HFFc6 (cell line): ENCODE data around the gene KDR. TPM values are rescaled to one million over a fixed set of nuclear protein-coding genes. Genes with fewer than 3 reads are reported as not detected.

Experiments
- DNase-seq: peaks from one replicate; pipeline ENCODE4 v3.0.0-alpha.2; 2018
- H3K27ac Mint-ChIP-seq: 2 replicates; pipeline ENCODE4 v1.8.0; 2020; ENCODE audit warnings: mild to moderate bottlenecking, mixed read lengths
- H3K27me3 Mint-ChIP-seq: 2 replicates; pipeline ENCODE4 v1.8.0; 2021; ENCODE audit warnings: mild to moderate bottlenecking, moderate library complexity, mixed read lengths; ENCODE audit not compliant: insufficient read depth
- H3K36me3 Mint-ChIP-seq: 2 replicates; pipeline ENCODE4 v1.8.0; 2021; ENCODE audit warnings: low read depth, mixed read lengths
- H3K4me1 Mint-ChIP-seq: 2 replicates; pipeline ENCODE4 v1.8.0; 2020; ENCODE audit warnings: low read depth, mixed read lengths
- H3K4me3 Mint-ChIP-seq: 2 replicates; pipeline ENCODE4 v1.8.0; 2020; ENCODE audit warnings: mild to moderate bottlenecking, moderate library complexity, mixed read lengths
- H3K9me3 Mint-ChIP-seq: 2 replicates; pipeline ENCODE4 v1.8.0; 2020; ENCODE audit warnings: mild to moderate bottlenecking, mixed read lengths
- total RNA-seq, 6 experiments: library from RNA; stranded (reverse); fragmentation: NEBNext Ultra II Directional; extraction: Animal tissue kit (Norgen Biotek cat#: 25700); gene quantifications; 2 replicates in 1 of 6; 3 replicates in 5 of 6; pipeline ENCODE4 v1.2.3, GENCODE V29; 2021
- TF ChIP-seq, protein P1 (sequence below): fragments of 200-600 bp; sonication (generic); IDR thresholded peaks from 2 replicates; pipeline ENCODE4 v1.5.0; 2021; ENCODE audit warnings: antibody characterized with exemption, mild to moderate bottlenecking

The KDR gene
- total RNA-seq, 6 experiments from 2014 or later = not detected

GRCh38 chr4:55075823-55076716, 49.3 kb downstream of the KDR start:
- H3K27me3 Mint-ChIP-seq = peaks cover 5% of the 10 kb centered on the region; the same call in 1 of the 2 replicates
- no peak for DNase-seq
- H3K4me1 Mint-ChIP-seq = peaks cover 19% of the 10 kb centered on the region
- TF ChIP-seq, protein P1, sequence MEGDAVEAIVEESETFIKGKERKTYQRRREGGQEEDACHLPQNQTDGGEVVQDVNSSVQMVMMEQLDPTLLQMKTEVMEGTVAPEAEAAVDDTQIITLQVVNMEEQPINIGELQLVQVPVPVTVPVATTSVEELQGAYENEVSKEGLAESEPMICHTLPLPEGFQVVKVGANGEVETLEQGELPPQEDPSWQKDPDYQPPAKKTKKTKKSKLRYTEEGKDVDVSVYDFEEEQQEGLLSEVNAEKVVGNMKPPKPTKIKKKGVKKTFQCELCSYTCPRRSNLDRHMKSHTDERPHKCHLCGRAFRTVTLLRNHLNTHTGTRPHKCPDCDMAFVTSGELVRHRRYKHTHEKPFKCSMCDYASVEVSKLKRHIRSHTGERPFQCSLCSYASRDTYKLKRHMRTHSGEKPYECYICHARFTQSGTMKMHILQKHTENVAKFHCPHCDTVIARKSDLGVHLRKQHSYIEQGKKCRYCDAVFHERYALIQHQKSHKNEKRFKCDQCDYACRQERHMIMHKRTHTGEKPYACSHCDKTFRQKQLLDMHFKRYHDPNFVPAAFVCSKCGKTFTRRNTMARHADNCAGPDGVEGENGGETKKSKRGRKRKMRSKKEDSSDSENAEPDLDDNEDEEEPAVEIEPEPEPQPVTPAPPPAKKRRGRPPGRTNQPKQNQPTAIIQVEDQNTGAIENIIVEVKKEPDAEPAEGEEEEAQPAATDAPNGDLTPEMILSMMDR = no peak
- H3K9me3 Mint-ChIP-seq = no peaks in the 10 kb centered on the region
- H3K36me3 Mint-ChIP-seq = no peaks in the 10 kb centered on the region
- no peak overlapping the region for H3K27ac Mint-ChIP-seq
- H3K4me3 Mint-ChIP-seq = no peak overlapping the region

DNA sequence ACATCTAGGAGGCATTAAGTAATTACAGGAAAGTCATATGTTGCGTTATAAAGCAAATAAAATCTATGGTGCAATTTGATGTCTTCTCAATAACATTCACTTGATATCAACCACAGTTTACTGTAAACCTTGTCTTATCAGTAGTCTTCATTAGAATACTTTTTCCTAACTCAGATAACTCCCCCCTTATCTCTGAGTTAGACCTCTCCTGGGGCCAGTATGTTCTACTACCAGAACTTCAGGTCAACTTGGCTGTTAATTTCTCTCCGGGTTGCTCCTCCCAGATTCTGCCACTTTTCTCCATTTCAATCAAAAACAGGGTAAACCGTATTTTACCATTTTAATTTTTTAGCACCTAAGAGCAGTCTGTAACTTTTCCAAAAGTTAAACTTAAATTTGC, 50.0 kb downstream of the KDR start:
- Mint-ChIP-seq H3K4me1 (peaks cover 18% of the 10 kb centered on the region), H3K4me3 (no peak overlapping the region), H3K36me3 (no peaks in the 10 kb centered on the region), H3K27me3 (peaks cover 7% of the 10 kb centered on the region; the same call in 1 of the 2 replicates), H3K9me3 (no peaks in the 10 kb centered on the region), H3K27ac (no peak overlapping the region)
- no peak for DNase-seq
- TF ChIP-seq, protein P1 = no peak

DNA sequence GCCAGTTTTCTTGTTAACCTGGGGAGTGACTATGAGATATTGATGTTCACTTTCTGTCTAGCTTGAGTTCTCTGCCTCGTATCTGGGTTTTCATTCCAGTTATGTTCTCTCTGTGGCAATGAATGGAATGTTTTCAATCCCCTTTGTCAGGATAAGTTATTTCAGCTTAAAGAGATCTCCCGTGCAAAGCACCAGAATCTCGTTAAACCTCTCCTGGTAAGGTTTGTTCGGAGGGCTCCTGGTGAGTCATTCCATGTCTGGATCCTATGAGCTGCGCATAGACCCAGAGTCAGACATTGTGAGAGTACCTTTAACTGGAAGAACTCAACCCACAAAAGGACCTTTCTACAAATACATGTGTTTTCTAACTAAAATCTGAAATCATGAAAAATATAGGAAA, 51.0 kb downstream of the KDR start:
- TF ChIP-seq, protein P1 = no peak
- Mint-ChIP-seq H3K4me1 (peaks cover 8% of the 10 kb centered on the region), H3K27ac (no peak overlapping the region), H3K36me3 (no peaks in the 10 kb centered on the region), H3K9me3 (no peaks in the 10 kb centered on the region), H3K27me3 (peaks cover 12% of the 10 kb centered on the region; the same call in 1 of the 2 replicates), H3K4me3 (no peak overlapping the region)
- no peak for DNase-seq

GRCh38 chr4:55071951-55072350, 53.4 kb downstream of the KDR start:
- no peak overlapping the region for H3K4me3 Mint-ChIP-seq
- TF ChIP-seq, protein P1 = no peak

GRCh38 chr4:55069248-55069647, 56.1 kb downstream of the KDR start:
- TF ChIP-seq, protein P1 = no peak
- H3K27ac Mint-ChIP-seq = no peak overlapping the region
- no peaks in the 10 kb centered on the region for H3K4me1 Mint-ChIP-seq
- H3K27me3 Mint-ChIP-seq = peaks cover 8% of the 10 kb centered on the region; the same call in 1 of the 2 replicates
- no peaks in the 10 kb centered on the region for H3K9me3 Mint-ChIP-seq
- H3K36me3 Mint-ChIP-seq = no peaks in the 10 kb centered on the region
- DNase-seq = no peak
- H3K4me3 Mint-ChIP-seq = no peak overlapping the region

More at GRCh38 chr4:55071951-55072350, 53.4 kb downstream of the KDR start:
- Mint-ChIP-seq H3K9me3 (no peaks in the 10 kb centered on the region), H3K4me1 (no peaks in the 10 kb centered on the region), H3K36me3 (no peaks in the 10 kb centered on the region), H3K27me3 (peaks cover 12% of the 10 kb centered on the region; the same call in 1 of the 2 replicates), H3K27ac (no peak overlapping the region)
- no peak for DNase-seq
